Measurements from ENCODE around the gene DIAPH1. TPM values are rescaled to one million over a fixed set of nuclear protein-coding genes. Genes with fewer than 3 reads are reported as not detected.

Gene DIAPH1
- total and polyA plus RNA-seq, 4 donors = 51.5 to 74.7 (median 70.9) TPM

GRCh38 chr5:141618030-141618803, 583 bp downstream of the DIAPH1 start:
- H3K4me1 ChIP-seq (ENCODE audit: control insufficient read depth in 4 of 4, insufficient read depth in 4 of 4, low read length in 3 of 4) = peaks cover 2 to 41% (median 35%) of the 10 kb centered on the region in 4 donors
- no peaks in the 10 kb centered on the region for H3K9me3 ChIP-seq (ENCODE audit: control insufficient read depth in 4 of 4, low read length in 3 of 4)
- under 1% methylated on average over 36 of the region's 36 CpGs for WGBS
- H3K27me3 ChIP-seq (ENCODE audit: control insufficient read depth in 4 of 4, insufficient read depth in 4 of 4, low read length in 3 of 4) = no peaks in the 10 kb centered on the region
- peak overlapping the region; percentile 80 to 88 (median 83) for H3K4me3 ChIP-seq (ENCODE audit: low read depth in 1 of 3, low read length in 3 of 3)
- H3K9ac ChIP-seq (ENCODE audit: low read depth in 1 of 2, low read length in 2 of 2) = peak overlapping the region; percentile 52 to 97
- peak; percentile 15 for TF ChIP-seq HNF4G (IDR thresholded peaks at IDR 0.05)
- TF ChIP-seq ATF3 (IDR thresholded peaks at IDR 0.05) = no peak
- peak in 1 of 2 donors; percentile 43 for TF ChIP-seq RAD21 (IDR thresholded peaks at IDR 0.05)
- peak in 1 of 2 donors; percentile 64 for TF ChIP-seq RXRA (IDR thresholded peaks at IDR 0.05)
- peak in 1 of 2 donors; percentile 73 for TF ChIP-seq JUND (IDR thresholded peaks at IDR 0.05)
- no peak for TF ChIP-seq EGR1 (IDR thresholded peaks at IDR 0.05; ENCODE audit: low read depth in 2 of 2)
- TF ChIP-seq ZBTB33 (IDR thresholded peaks at IDR 0.05) = peak; percentile 20
- peak; percentile 58 for TF ChIP-seq SP1 (IDR thresholded peaks at IDR 0.05)
- TF ChIP-seq CTCF (IDR thresholded peaks at IDR 0.05; ENCODE audit: low read depth, low read length, missing input control) = no peak
- peak; percentile 73 for TF ChIP-seq YY1 (IDR thresholded peaks at IDR 0.05)
- TF ChIP-seq FOXA1 (IDR thresholded peaks at IDR 0.05) = no peak
- no peak for TF ChIP-seq GABPA (IDR thresholded peaks at IDR 0.05 in 1 of 2, conservative IDR thresholded peaks at IDR 0.05 in 1 of 2)
- peak; percentile 66 to 80 for TF ChIP-seq HNF4A (conservative IDR thresholded peaks at IDR 0.05)
- peak; percentile 55 for TF ChIP-seq REST (IDR thresholded peaks at IDR 0.05)
- TF ChIP-seq FOXA2 (IDR thresholded peaks at IDR 0.05) = peak; percentile 16
- no peak for TF ChIP-seq TAF1 (conservative IDR thresholded peaks at IDR 0.05)
- peak overlapping the region; percentile 85 to 95 for H3K27ac ChIP-seq (ENCODE audit: low read depth in 1 of 2, low read length in 2 of 2)
- DNase-seq (ENCODE audit: low spot score) = peak; percentile 57
- peaks cover 4 to 20% (median 16%) of the 10 kb centered on the region in 4 donors for H3K36me3 ChIP-seq (ENCODE audit: control insufficient read depth in 4 of 4, insufficient read depth in 3 of 4, low read depth in 1 of 4, low read length in 3 of 4)

Data from liver (tissue), 9 donors.